ENCODE data around the gene POM121.
"Not testable (repeated sequence)": the region's sequence is repeated elsewhere in the genome, so short reads cannot be mapped to it uniquely, and the experiment has no call there.

DNA sequence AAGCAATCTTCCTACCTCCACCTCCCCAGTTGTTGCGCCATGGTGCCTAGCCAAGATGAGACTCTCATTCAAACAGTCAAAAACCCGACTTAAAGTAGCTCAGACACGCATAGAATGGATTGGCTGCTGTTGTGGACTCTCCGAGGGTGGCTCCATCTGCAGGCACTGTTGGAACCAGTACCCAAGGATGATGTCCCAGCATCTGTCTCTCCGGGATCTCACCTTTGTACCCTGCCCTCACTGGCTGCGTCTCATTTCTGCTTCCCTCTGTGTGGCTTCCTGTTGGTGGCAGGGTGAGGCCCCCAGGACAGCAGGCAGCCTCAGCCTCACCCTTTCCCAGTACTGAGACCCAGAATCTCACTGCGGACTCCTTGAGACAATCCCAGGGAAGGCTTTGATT is 49.9 kb downstream of the POM121 start:
- TF ChIP-seq CTCF, POLR2A, POLR2AphosphoS5, EP300 (IDR thresholded peaks at IDR 0.05): not testable (repeated sequence)

Measured in upper lobe of left lung (tissue), 4 donors.